GM12878 (cell line): ENCODE results near the gene UHRF2. TPM values are rescaled to one million over a fixed set of nuclear protein-coding genes. Genes with fewer than 3 reads are reported as not detected.

ENCODE experiments used
- ATAC-seq: fragments of 200-7000 bp; cut with Tn5 transposase; 3 replicates; pipeline ENCODE4 v1.9.1; 2020; ENCODE audit warnings: mild to moderate bottlenecking, moderate library complexity
- BruUV-seq: library from RNA; stranded (reverse); fragments of 400-500 nt; replicated peaks from 2 replicates; lab custom pipeline; 2021; lab: Mats Ljungman, UMichigan
- CTCF ChIA-PET: fragments of 300-600 bp; sonication (Branson Sonifier 250); formaldehyde crosslinking; extraction: SDS; loops from one replicate; lab custom pipeline; 2021; ENCODE audit warnings: inconsistent platforms; lab: Yijun Ruan, JAX
- POLR2A ChIA-PET: fragments of 350-600 bp; formaldehyde crosslinking; extraction: SDS; loops from one replicate; lab custom pipeline; 2021; ENCODE audit warnings: inconsistent platforms; lab: Charles Lee
- RAD21 ChIA-PET: fragments of 300-600 bp; sonication (Branson Sonifier 250); formaldehyde crosslinking; loops from one replicate; lab custom pipeline; 2023; ENCODE audit warnings: antibody characterized with exemption; ENCODE audit not compliant: unreplicated experiment; lab: Charles Lee
- SMC1A ChIA-PET: fragments of 300-600 bp; sonication (Branson Sonifier 250); formaldehyde crosslinking; loops from one replicate; lab custom pipeline; 2023; ENCODE audit not compliant: unreplicated experiment, uncharacterized antibody; lab: Charles Lee
- DNase-seq: peaks from one replicate; pipeline ENCODE4 v3.0.0-alpha.2; 2011; ENCODE audit warnings: low read depth, low spot score
- FAIRE-seq: peaks from 3 replicates; lab custom pipeline; 2011; peaks lifted over from hg19 to GRCh38; lab: Jason Lieb, UNC
- H2AFZ ChIP-seq: 2 replicates; pipeline ENCODE4 v1.6.0; 2011; ENCODE audit warnings: low read depth, low read length, control low read depth; ENCODE audit not compliant: control insufficient read depth
- H3K27ac ChIP-seq: 2 replicates; pipeline ENCODE4 v1.5.1; 2011; ENCODE audit warnings: control low read depth; ENCODE audit not compliant: control insufficient read depth, insufficient read depth
- H3K27me3 ChIP-seq, 2 experiments: replicated peaks in 1 of 2; 2 replicates each; pipeline versions ENCODE4 v1.6.0 to v1.6.1; 2011; ENCODE audit warnings: low read length in 1 of 2; ENCODE audit not compliant: control insufficient read depth in 2 of 2, insufficient read depth in 2 of 2
- H3K36me3 ChIP-seq, 2 experiments: 2 replicates each; pipeline ENCODE4 v1.5.1; 2011; ENCODE audit warnings: low read length in 1 of 2; ENCODE audit not compliant: control insufficient read depth in 2 of 2, insufficient read depth in 2 of 2
- H3K4me1 ChIP-seq: 2 replicates; pipeline ENCODE4 v1.6.1; 2011; ENCODE audit warnings: mild to moderate bottlenecking, low read length, moderate library complexity, mixed read lengths; ENCODE audit not compliant: control insufficient read depth, insufficient read depth
- H3K4me2 ChIP-seq: 2 replicates; pipeline ENCODE4 v1.6.0; 2011; ENCODE audit warnings: control low read depth; ENCODE audit not compliant: control insufficient read depth, insufficient read depth
- H3K4me3 ChIP-seq: fragments of 200-600 bp; sonication (generic); 2 replicates; pipeline ENCODE4 v1.5.1; 2016
- H3K79me2 ChIP-seq: 2 replicates; pipeline ENCODE4 v1.6.0; 2011; ENCODE audit warnings: low read length; ENCODE audit not compliant: control insufficient read depth, insufficient read depth
- H3K9ac ChIP-seq: 2 replicates; pipeline ENCODE4 v1.8.0; 2011; ENCODE audit warnings: low read length, control low read depth, mixed read lengths; ENCODE audit not compliant: control insufficient read depth, insufficient read depth
- H3K9me3 ChIP-seq: replicated peaks from 3 replicates; pipeline ENCODE4 v1.5.1; 2011; ENCODE audit warnings: mild to moderate bottlenecking, low read length; ENCODE audit not compliant: control insufficient read depth, insufficient read depth
- H4K20me1 ChIP-seq: 2 replicates; pipeline ENCODE4 v1.6.0; 2011; ENCODE audit not compliant: control insufficient read depth, insufficient read depth
- CREM ChIP-seq: IDR thresholded peaks from 2 replicates; pipeline ENCODE4 v1.6.1; 2014; ENCODE audit warnings: antibody characterized with exemption, low read depth
- FOXK2 ChIP-seq: fragments of 450-650 bp; IDR thresholded peaks from 2 replicates; pipeline ENCODE4 v1.6.1; 2017; ENCODE audit warnings: mild to moderate bottlenecking, moderate library complexity
- HDAC6 ChIP-seq: fragments of 200-600 bp; sonication (generic); IDR thresholded peaks from one replicate; pipeline ENCODE4 v1.8.0; 2017; ENCODE audit warnings: antibody characterized with exemption; ENCODE audit not compliant: unreplicated experiment
- HDGF ChIP-seq: fragments of 450-650 bp; IDR thresholded peaks from 2 replicates; pipeline ENCODE4 v1.6.1; 2016; ENCODE audit warnings: antibody characterized with exemption
- KDM1A ChIP-seq: fragments of 200-600 bp; sonication (generic); IDR thresholded peaks from 2 replicates; pipeline ENCODE4 v1.6.1; 2016; ENCODE audit warnings: borderline replicate concordance
- MYB ChIP-seq: fragments of 150-350 bp; IDR thresholded peaks from 2 replicates; pipeline ENCODE4 v1.6.1; 2014; ENCODE audit warnings: mild to moderate bottlenecking, low read depth, low read length, borderline replicate concordance
- POLR2AphosphoS5 ChIP-seq: IDR thresholded peaks from 2 replicates; pipeline ENCODE4 v1.6.1; 2011; ENCODE audit warnings: mild to moderate bottlenecking, low read length, inconsistent platforms
- SIX5 ChIP-seq: IDR thresholded peaks from 2 replicates; pipeline ENCODE4 v1.6.1; 2011; ENCODE audit warnings: mild to moderate bottlenecking, low read depth, low read length, moderate library complexity; ENCODE audit not compliant: severe bottlenecking
- WGBS: methylation state at CpG from one replicate; pipeline ENCODE4 v1.1.6; 2016; ENCODE audit warnings: low lambda C conversion rate; ENCODE audit not compliant: insufficient replicate concordance, insufficient coverage; ENCODE audit errors: missing lambda C conversion rate; 5-methylcytosine and 5-hydroxymethylcytosine counted together
- in situ Hi-C: fragments of 300-500 bp; cut with MboI; formaldehyde crosslinking; loops from 9 replicates; pipeline ENCODE4 v1.14.3; 2018; ENCODE audit warnings: mixed read lengths
- intact Hi-C: fragments of 100-400 bp; cut with micrococcal nuclease; formaldehyde crosslinking; loops from one replicate; pipeline ENCODE4 v1.14.2; 2022; ENCODE audit not compliant: unreplicated experiment
- polyA plus RNA-seq, 11 experiments: library from polyadenylated mRNA; depleted of rRNA in 4 of 11; unstranded in 6 of 11; stranded (reverse) in 5 of 11; fragments of >200 nt; fragmentation: Nextera tagmentation in 4 of 11; fragmentation: Illumina TruSeq in 1 of 11; extraction: Ambion mirVana in 4 of 11; extraction: Trizol in 1 of 11; gene quantifications; 1 replicate in 1 of 11; 2 replicates in 10 of 11; pipeline versions ENCODE4 v1.2.1 to v1.2.3, GENCODE V29; 2011 to 2016; ENCODE audit warnings: inconsistent platforms in 2 of 11, missing spikeins in 2 of 11, low read depth in 1 of 11
- total RNA-seq, 4 experiments: library from RNA; depleted of rRNA in 3 of 4; stranded (reverse); fragments of >200 nt in 3 of 4; fragmentation: Illumina TruSeq in 1 of 4; extraction: Trizol in 1 of 4; gene quantifications; 2 replicates each; pipeline versions ENCODE4 v1.2.1 to v1.2.3, GENCODE V29; 2013 to 2021
- TF ChIP-seq, protein P1 (sequence below): fragments of 450-650 bp; IDR thresholded peaks from 2 replicates; pipeline ENCODE4 v1.6.1; 2017; ENCODE audit warnings: mild to moderate bottlenecking, moderate library complexity

UHRF2 gene
- total and polyA plus RNA-seq, 10 of the 15 experiments (the other 5 are each of a cell fraction or from before 2014, with no cell fraction given): 11.2 to 95.8 (median 43.1) TPM

DNA sequence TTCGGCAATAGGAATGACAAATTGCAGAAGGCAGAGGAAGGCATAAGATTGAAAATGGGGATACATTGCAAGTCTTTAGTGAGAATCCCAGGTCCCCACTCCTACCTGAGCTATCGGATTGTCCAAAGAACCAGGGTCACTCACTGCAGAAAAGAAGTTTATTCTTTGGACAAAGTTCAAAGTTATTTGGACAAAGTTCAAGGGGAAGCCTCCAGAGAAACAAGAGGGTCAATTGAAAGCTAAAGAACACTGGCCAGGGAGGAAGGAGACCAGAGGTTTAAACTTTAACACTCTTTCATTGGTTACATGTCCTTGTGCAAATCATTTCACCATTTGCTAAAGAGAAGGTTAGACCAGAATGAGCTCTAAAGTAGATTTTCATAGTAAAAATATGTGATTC lies 5.2 kb upstream of the UHRF2 start (continued):
- TF ChIP-seq, protein P1, sequence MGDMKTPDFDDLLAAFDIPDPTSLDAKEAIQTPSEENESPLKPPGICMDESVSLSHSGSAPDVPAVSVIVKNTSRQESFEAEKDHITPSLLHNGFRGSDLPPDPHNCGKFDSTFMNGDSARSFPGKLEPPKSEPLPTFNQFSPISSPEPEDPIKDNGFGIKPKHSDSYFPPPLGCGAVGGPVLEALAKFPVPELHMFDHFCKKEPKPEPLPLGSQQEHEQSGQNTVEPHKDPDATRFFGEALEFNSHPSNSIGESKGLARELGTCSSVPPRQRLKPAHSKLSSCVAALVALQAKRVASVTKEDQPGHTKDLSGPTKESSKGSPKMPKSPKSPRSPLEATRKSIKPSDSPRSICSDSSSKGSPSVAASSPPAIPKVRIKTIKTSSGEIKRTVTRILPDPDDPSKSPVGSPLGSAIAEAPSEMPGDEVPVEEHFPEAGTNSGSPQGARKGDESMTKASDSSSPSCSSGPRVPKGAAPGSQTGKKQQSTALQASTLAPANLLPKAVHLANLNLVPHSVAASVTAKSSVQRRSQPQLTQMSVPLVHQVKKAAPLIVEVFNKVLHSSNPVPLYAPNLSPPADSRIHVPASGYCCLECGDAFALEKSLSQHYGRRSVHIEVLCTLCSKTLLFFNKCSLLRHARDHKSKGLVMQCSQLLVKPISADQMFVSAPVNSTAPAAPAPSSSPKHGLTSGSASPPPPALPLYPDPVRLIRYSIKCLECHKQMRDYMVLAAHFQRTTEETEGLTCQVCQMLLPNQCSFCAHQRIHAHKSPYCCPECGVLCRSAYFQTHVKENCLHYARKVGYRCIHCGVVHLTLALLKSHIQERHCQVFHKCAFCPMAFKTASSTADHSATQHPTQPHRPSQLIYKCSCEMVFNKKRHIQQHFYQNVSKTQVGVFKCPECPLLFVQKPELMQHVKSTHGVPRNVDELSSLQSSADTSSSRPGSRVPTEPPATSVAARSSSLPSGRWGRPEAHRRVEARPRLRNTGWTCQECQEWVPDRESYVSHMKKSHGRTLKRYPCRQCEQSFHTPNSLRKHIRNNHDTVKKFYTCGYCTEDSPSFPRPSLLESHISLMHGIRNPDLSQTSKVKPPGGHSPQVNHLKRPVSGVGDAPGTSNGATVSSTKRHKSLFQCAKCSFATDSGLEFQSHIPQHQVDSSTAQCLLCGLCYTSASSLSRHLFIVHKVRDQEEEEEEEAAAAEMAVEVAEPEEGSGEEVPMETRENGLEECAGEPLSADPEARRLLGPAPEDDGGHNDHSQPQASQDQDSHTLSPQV: no peak

DNA sequence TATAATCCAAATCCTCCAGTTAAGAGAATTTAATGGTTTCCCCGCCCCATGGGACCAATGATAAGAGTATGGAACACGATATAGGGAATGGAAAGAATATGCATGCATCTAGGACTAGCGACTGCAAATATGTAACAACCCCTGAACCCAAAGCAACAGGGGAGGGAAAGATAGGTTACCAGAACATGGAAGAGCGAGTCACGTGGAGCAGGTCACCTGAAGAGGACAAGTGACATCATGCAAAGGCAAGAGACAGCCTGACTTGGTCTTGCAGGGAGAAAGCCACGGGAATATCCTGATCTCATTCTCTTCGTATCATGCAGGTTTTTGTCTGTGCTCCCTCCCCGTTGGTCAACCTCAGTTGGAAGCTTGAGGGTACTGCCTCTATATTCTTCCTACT lies 4.7 kb upstream of the UHRF2 start:
- 82% methylated on average over 8 of the region's 8 CpGs for WGBS
- Histone ChIP-seq H2AFZ (no peak overlapping the region), H3K79me2 (peaks cover 4% of the 10 kb centered on the region), H3K4me3 (no peak overlapping the region), H3K36me3 (no peaks in the 10 kb centered on the region), H3K27me3 (no peaks in the 10 kb centered on the region), H3K27ac (no peak overlapping the region), H4K20me1 (no peaks in the 10 kb centered on the region), H3K4me1 (peaks cover 7% of the 10 kb centered on the region; the same call in 1 of the 2 replicates), H3K9ac (no peak overlapping the region), H3K9me3 (no peaks in the 10 kb centered on the region), H3K4me2 (no peak overlapping the region)
- in situ Hi-C loops (loop anchor here (5.0 kb wide), 1 partner anchor 46 kb away; no protein-coding TSS in a partner anchor), intact Hi-C loops (no loop called here)
- BruUV-seq: no TSS peak
- ChIA-PET RAD21 (no interaction called here), SMC1A (interaction anchor here (2.9 kb wide), 1 partner anchor 9 kb away, joined by 8 read pairs; no protein-coding TSS in a partner anchor), POLR2A (no interaction called here), CTCF (interaction anchor here (1.0 kb wide), 1 partner anchor 52 kb away, joined by 3 read pairs; no protein-coding TSS in a partner anchor)
- FAIRE-seq: no peak
- TF ChIP-seq POLR2AphosphoS5 (no peak), CREM (no peak), SIX5 (no peak), MYB (no peak), HDGF (no peak), HDAC6 (no peak), FOXK2 (no peak), KDM1A (no peak)
- no peak for DNase-seq
- no peak for ATAC-seq
